Left ventricle myocardium inferior (tissue), 1 donor: ENCODE data around the gene SLC22A6. TPM values are rescaled to one million over a fixed set of nuclear protein-coding genes. Genes with fewer than 3 reads are reported as not detected.

ENCODE experiments used
- DNase-seq: peaks from one replicate; pipeline ENCODE4 v3.0.0-alpha.2; 2020
- H3K27ac ChIP-seq: fragments of 200-600 bp; replicated peaks from 2 replicates; pipeline ENCODE4 v1.8.0; 2021
- H3K27me3 ChIP-seq: fragments of 200-600 bp; 2 replicates; pipeline ENCODE4 v1.8.0; 2021; ENCODE audit warnings: low read depth
- H3K36me3 ChIP-seq: fragments of 200-600 bp; 2 replicates; pipeline ENCODE4 v1.8.0; 2021
- H3K4me1 ChIP-seq: fragments of 200-600 bp; 2 replicates; pipeline ENCODE4 v1.8.0; 2021
- H3K4me3 ChIP-seq: fragments of 200-600 bp; 2 replicates; pipeline ENCODE4 v1.8.0; 2021; ENCODE audit warnings: mild to moderate bottlenecking, moderate library complexity
- H3K9me3 ChIP-seq: fragments of 200-600 bp; replicated peaks from 2 replicates; pipeline ENCODE4 v1.8.0; 2021
- intact Hi-C: fragments of 100-400 bp; cut with micrococcal nuclease; formaldehyde crosslinking; loops from one replicate; pipeline ENCODE4 v1.11.0; 2022
- total RNA-seq: library from RNA; stranded (reverse); fragmentation: NEBNext Ultra II Directional; extraction: Animal tissue kit (Norgen Biotek cat#: 25700); gene quantifications from one replicate; pipeline ENCODE4 v1.2.1, GENCODE V29; 2021
- TF ChIP-seq, protein P1 (sequence below): fragments of 200-600 bp; IDR thresholded peaks from 2 replicates; pipeline ENCODE4 v1.8.0; 2021; ENCODE audit warnings: antibody characterized with exemption, mild to moderate bottlenecking, borderline replicate concordance
- donor health status: DM: no; HTN: yes; CAD: no; lungs with severe emphysema.

The SLC22A6 gene
- total RNA-seq, 1 donor from 2014 or later: not detected

- intact Hi-C loops: no loop called here
- H3K36me3 ChIP-seq: no peaks in the 10 kb centered on the region
- DNase-seq: no peak
- peaks cover 5% of the 10 kb centered on the region for H3K4me1 ChIP-seq
- H3K9me3 ChIP-seq: no peaks in the 10 kb centered on the region
- H3K27me3 ChIP-seq: peaks cover 4% of the 10 kb centered on the region
- TF ChIP-seq, protein P1, sequence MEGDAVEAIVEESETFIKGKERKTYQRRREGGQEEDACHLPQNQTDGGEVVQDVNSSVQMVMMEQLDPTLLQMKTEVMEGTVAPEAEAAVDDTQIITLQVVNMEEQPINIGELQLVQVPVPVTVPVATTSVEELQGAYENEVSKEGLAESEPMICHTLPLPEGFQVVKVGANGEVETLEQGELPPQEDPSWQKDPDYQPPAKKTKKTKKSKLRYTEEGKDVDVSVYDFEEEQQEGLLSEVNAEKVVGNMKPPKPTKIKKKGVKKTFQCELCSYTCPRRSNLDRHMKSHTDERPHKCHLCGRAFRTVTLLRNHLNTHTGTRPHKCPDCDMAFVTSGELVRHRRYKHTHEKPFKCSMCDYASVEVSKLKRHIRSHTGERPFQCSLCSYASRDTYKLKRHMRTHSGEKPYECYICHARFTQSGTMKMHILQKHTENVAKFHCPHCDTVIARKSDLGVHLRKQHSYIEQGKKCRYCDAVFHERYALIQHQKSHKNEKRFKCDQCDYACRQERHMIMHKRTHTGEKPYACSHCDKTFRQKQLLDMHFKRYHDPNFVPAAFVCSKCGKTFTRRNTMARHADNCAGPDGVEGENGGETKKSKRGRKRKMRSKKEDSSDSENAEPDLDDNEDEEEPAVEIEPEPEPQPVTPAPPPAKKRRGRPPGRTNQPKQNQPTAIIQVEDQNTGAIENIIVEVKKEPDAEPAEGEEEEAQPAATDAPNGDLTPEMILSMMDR: no peak
- no peak overlapping the region for H3K4me3 ChIP-seq
- no peak overlapping the region for H3K27ac ChIP-seq
Observed at GRCh38 chr11:62934496-62934785, 50.3 kb downstream of the SLC22A6 start.

GRCh38 chr11:62933750-62934495 lies 50.8 kb downstream of the SLC22A6 start:
- peaks cover 5% of the 10 kb centered on the region for H3K4me1 ChIP-seq
- H3K27ac ChIP-seq: no peak overlapping the region
- intact Hi-C loops: no loop called here
- TF ChIP-seq, protein P1: no peak
- H3K9me3 ChIP-seq: no peaks in the 10 kb centered on the region
- no peak for DNase-seq
- H3K4me3 ChIP-seq: no peak overlapping the region
- H3K36me3 ChIP-seq: no peaks in the 10 kb centered on the region
- H3K27me3 ChIP-seq: peaks cover 6% of the 10 kb centered on the region

DNA sequence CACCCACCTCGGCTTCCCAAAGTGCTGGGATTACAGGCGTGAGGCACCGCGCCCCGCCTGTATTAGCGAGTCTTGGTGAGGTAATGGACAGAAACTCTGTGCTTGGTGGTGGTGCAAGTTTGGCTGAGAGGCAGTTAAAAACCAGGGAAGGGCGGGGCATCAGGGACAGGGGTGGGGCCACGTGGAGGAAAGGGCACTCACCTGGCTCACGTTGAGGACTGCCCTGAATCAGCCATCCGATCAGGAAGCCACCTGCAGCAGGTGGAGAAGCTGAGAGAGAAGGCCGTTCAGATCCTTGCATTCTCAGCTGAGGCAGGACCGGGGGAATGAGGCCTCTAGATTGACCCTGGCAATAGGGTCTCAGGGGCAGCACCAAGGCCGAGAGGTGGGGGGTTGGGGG lies 51.5 kb downstream of the SLC22A6 start:
- Histone ChIP-seq H3K4me1 (peaks cover 5% of the 10 kb centered on the region), H3K27ac (no peak overlapping the region), H3K27me3 (peaks cover 12% of the 10 kb centered on the region), H3K36me3 (no peaks in the 10 kb centered on the region), H3K9me3 (no peaks in the 10 kb centered on the region), H3K4me3 (no peak overlapping the region)
- intact Hi-C loops: no loop called here
- TF ChIP-seq, protein P1: no peak
- DNase-seq: no peak

GRCh38 chr11:62931499-62932278 lies 53.1 kb downstream of the SLC22A6 start:
- Histone ChIP-seq H3K27ac (no peak overlapping the region), H3K36me3 (no peaks in the 10 kb centered on the region), H3K27me3 (peaks cover 28% of the 10 kb centered on the region), H3K9me3 (no peaks in the 10 kb centered on the region), H3K4me3 (no peak overlapping the region), H3K4me1 (peaks cover 10% of the 10 kb centered on the region)
- DNase-seq: no peak
- TF ChIP-seq, protein P1: no peak
- intact Hi-C loops: no loop called here

- H3K9me3 ChIP-seq: no peaks in the 10 kb centered on the region
- peaks cover 20% of the 10 kb centered on the region for H3K4me1 ChIP-seq
- no peaks in the 10 kb centered on the region for H3K36me3 ChIP-seq
- TF ChIP-seq, protein P1: no peak
- H3K27me3 ChIP-seq: peaks cover 38% of the 10 kb centered on the region
- no peak overlapping the region for H3K4me3 ChIP-seq
- DNase-seq: no peak
- intact Hi-C loops: no loop called here
- H3K27ac ChIP-seq: no peak overlapping the region
Observed at GRCh38 chr11:62930666-62931065, 54.1 kb downstream of the SLC22A6 start.
